Astrocyte of the spinal cord (primary cell): ENCODE measurements around the gene KIF9.
"Not testable (repeated sequence)": the region's sequence is repeated elsewhere in the genome, so short reads cannot be mapped to it uniquely, and the experiment has no call there.

Experiments
- DNase-seq: peaks from one replicate; pipeline ENCODE4 v3.0.0; 2011; ENCODE audit warnings: low read depth, low spot score
- H3K4me3 ChIP-seq: 2 replicates; pipeline ENCODE4 v1.5.1; 2011; ENCODE audit warnings: low read depth, mild to moderate bottlenecking, low read length, moderate library complexity
- in situ Hi-C: cut with HindIII; loops from 2 replicates; pipeline ENCODE4 v1.10.0; 2017; ENCODE audit warnings: low sequenced_read_pairs
- TF ChIP-seq, protein P1 (sequence below): IDR thresholded peaks from 2 replicates; pipeline ENCODE4 v1.5.1; 2012; ENCODE audit warnings: low read depth, mild to moderate bottlenecking, low read length, inconsistent platforms

KIF9 gene

GRCh38 chr3:47251689-47252088 is 30.9 kb downstream of the KIF9 start:
- H3K4me3 ChIP-seq: no peak overlapping the region
- in situ Hi-C loops: no loop called here
- DNase-seq: no peak
- TF ChIP-seq, protein P1, sequence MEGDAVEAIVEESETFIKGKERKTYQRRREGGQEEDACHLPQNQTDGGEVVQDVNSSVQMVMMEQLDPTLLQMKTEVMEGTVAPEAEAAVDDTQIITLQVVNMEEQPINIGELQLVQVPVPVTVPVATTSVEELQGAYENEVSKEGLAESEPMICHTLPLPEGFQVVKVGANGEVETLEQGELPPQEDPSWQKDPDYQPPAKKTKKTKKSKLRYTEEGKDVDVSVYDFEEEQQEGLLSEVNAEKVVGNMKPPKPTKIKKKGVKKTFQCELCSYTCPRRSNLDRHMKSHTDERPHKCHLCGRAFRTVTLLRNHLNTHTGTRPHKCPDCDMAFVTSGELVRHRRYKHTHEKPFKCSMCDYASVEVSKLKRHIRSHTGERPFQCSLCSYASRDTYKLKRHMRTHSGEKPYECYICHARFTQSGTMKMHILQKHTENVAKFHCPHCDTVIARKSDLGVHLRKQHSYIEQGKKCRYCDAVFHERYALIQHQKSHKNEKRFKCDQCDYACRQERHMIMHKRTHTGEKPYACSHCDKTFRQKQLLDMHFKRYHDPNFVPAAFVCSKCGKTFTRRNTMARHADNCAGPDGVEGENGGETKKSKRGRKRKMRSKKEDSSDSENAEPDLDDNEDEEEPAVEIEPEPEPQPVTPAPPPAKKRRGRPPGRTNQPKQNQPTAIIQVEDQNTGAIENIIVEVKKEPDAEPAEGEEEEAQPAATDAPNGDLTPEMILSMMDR: no peak

GRCh38 chr3:47251085-47251484 is 31.5 kb downstream of the KIF9 start:
- H3K4me3 ChIP-seq, DNase-seq, in situ Hi-C loops: not testable (repeated sequence)

- H3K4me3 ChIP-seq: no peak overlapping the region
- DNase-seq: peak; percentile 26
- in situ Hi-C loops: no loop called here
- TF ChIP-seq, protein P1: peak; percentile 44
Measured at GRCh38 chr3:47250309-47251060, 32.1 kb downstream of the KIF9 start.

DNA sequence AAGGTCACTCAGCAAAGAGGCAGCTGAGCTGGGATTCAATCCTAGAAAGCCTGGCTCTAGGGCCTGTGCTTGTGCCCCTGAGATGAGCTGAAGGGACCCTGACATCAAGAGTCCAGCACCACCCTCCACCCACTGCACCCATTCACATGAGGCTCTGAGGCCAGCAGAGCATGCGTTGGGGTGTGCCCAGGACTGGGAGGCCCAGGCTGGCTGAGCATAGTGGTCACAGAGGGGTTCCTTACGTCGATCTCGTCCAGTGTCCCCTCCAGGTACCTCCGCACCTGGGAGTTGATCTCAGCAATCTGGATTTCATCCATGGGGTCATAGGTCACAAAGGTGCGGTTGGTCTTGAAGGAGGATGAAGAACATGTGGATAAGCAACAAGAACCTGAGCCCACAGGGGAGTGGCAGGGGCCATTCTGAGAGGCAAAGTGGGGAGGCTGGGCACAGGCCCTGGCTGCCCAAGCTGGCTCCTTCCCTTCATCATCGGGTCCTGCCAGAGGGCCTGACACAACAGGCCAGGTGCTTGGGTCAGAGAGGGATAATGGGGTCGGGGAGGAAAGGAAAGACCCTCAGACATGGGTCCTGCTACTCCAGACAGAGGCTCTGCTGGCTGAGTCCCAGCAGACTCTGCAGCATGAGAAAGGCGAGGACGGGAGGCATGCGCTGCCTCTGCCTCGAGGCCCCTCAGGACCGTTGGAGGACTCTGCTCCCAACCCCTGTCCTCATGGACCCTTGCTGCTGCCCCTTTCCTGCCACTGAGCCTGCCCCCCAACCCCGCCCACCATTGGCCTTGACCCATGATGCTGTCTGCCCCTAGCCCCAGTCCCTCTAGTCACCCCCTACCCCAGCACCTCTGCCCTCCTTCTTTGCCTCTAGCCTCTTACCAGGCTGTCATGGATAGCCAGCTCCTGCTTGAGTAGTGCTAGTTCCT is 35.2 kb downstream of the KIF9 start:
- no peak overlapping the region for H3K4me3 ChIP-seq
- in situ Hi-C loops: no loop called here
- TF ChIP-seq, protein P1: no peak
- DNase-seq: no peak

- TF ChIP-seq, protein P1: no peak
- in situ Hi-C loops: no loop called here
- no peak overlapping the region for H3K4me3 ChIP-seq
- DNase-seq: no peak
Measured at GRCh38 chr3:47245271-47245670, 37.3 kb downstream of the KIF9 start.

DNA sequence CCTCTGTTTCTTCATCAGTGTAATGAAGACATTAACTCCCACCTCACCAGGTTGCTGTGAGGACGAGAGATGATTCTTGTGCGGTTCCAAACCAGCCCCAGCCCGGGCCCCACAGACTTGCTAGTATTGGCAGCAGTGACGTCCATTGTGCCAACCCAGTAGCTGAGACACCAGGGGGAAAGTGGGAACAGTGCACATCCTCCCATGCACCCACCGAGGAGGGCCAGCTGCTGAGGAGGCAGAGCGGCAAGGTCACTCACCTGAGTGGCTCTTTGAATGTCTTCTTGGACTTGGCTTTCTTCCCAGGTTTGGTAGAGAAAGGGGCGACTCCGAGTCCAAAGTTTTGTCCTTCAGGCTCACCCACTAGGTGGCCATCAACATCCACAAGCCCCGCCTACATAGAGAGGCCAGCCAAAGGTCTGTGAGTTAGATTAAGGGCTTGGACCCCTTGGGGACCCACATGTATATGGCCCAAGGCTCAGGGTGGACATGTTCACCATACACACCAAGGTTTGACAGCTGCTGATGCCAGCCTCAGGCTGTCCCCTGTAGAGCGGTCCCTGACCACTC is 38.0 kb downstream of the KIF9 start:
- no peak overlapping the region for H3K4me3 ChIP-seq
- TF ChIP-seq, protein P1: no peak
- DNase-seq: no peak
- in situ Hi-C loops: no loop called here
